ENCODE results near the gene TUBB3. TPM values are rescaled to one million over a fixed set of nuclear protein-coding genes. Genes with fewer than 3 reads are reported as not detected.

TUBB3 gene
- total RNA-seq, 1 donor from 2014 or later: 459 TPM

DNA sequence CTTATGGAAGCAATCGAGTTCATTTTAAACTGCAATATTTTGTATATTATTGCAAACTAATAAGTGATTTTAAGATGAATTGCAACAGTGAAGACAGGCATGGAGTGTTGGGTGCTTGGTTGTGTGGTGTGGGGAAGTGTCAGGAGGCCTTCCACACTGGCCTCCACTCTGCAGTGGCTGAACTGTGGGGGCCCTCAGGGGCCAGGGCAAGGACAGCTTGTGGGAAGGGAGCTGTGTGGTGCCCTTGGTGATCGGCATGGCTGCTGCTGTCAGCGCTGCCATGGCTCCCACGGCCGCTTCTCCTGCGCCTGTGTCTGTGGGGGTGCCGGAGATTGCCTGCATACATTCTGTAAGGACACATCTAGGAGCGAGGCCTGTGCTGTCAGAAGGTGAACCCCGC lies 30.5 kb upstream of the TUBB3 start:
- no peak overlapping the region for H3K4me3 ChIP-seq (ENCODE audit: insufficient read depth, low read depth, low read length)
- peaks cover 49% of the 10 kb centered on the region for H3K36me3 ChIP-seq (ENCODE audit: insufficient read depth, low read length)
- DNase-seq (ENCODE audit: low read depth): no peak
- no peak for TF ChIP-seq EZH2 (IDR thresholded peaks at IDR 0.05; ENCODE audit: insufficient read depth, low read length)
- TF ChIP-seq, protein P1, sequence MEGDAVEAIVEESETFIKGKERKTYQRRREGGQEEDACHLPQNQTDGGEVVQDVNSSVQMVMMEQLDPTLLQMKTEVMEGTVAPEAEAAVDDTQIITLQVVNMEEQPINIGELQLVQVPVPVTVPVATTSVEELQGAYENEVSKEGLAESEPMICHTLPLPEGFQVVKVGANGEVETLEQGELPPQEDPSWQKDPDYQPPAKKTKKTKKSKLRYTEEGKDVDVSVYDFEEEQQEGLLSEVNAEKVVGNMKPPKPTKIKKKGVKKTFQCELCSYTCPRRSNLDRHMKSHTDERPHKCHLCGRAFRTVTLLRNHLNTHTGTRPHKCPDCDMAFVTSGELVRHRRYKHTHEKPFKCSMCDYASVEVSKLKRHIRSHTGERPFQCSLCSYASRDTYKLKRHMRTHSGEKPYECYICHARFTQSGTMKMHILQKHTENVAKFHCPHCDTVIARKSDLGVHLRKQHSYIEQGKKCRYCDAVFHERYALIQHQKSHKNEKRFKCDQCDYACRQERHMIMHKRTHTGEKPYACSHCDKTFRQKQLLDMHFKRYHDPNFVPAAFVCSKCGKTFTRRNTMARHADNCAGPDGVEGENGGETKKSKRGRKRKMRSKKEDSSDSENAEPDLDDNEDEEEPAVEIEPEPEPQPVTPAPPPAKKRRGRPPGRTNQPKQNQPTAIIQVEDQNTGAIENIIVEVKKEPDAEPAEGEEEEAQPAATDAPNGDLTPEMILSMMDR (IDR thresholded peaks at IDR 0.05; ENCODE audit: insufficient read depth, low read depth, low read length): no peak
- Mint-ChIP-seq H3K4me1 (ENCODE audit: low read depth, unreplicated experiment) (peaks cover 3% of the 10 kb centered on the region), H3K9me3 (ENCODE audit: unreplicated experiment) (no peaks in the 10 kb centered on the region), H3K27ac (ENCODE audit: unreplicated experiment) (no peak overlapping the region), H3K36me3 (ENCODE audit: low read depth, unreplicated experiment) (peaks cover 17% of the 10 kb centered on the region), H3K27me3 (ENCODE audit: low read depth, unreplicated experiment) (no peaks in the 10 kb centered on the region), H3K4me3 (ENCODE audit: unreplicated experiment) (no peak overlapping the region)
- H2AFZ ChIP-seq (ENCODE audit: low read depth, low read length): no peak overlapping the region
- no peak overlapping the region for H3K4me2 ChIP-seq (ENCODE audit: low read length)
- FAIRE-seq: no peak
- H3K4me1 ChIP-seq (ENCODE audit: insufficient read depth, low read length): no peaks in the 10 kb centered on the region
- H3K27me3 ChIP-seq (ENCODE audit: insufficient read depth, low read length): no peaks in the 10 kb centered on the region
- H3K9me3 ChIP-seq (ENCODE audit: insufficient read depth, low read depth, low read length): no peaks in the 10 kb centered on the region
- H3K27ac ChIP-seq (ENCODE audit: low read depth, low read length): no peak overlapping the region
- H4K20me1 ChIP-seq (ENCODE audit: insufficient read depth, low read length): peaks cover 63% of the 10 kb centered on the region
- H3K9ac ChIP-seq (ENCODE audit: low read length): no peak overlapping the region
- peaks cover 24% of the 10 kb centered on the region for H3K79me2 ChIP-seq (ENCODE audit: insufficient read depth, low read length)

DNA sequence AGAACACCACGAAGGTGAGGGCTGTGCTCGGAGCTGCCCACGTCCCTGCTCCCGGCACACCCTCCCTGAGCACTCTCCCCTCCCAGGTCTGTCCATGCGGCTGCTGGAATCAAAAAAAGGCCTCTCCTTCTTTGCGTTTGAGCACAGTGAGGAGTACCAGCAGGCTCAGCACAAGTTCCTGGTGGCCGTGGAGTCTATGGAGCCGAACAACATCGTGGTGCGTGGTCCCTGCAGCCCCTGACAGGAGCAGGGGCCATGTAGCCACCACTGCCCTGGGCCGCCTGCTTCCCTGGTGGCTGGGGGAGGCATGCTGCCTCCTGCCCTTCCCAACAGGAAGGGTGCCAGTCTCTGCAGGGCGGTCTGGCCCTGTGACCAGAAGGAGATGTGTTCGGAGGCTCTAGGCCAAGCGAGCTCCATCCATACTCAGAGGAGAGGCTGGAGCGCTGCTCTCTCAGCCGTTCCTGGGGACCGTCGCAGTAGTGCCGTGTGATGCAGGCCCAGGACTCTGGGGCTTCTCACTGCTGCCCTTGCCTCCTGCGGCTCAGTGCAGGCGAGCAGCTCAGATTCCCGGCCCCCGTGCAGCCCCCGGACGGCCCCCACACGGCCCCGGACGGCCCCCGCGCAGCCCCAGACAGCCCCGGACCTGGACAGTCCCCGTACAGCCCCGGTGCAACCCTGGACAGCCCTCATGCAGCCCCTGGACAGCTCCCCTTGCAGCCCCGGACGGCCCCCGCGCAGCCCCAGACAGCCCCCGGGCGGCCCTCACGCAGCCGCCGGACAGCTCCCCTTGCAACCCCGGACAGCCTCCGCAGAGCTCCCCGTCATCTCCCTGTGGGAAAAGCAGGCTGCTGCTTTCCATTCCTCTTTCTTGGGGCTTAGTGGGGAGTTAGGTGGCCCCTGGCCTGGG lies 29.2 kb upstream of the TUBB3 start:
- no peak overlapping the region for H3K9ac ChIP-seq (ENCODE audit: low read length)
- peaks cover 24% of the 10 kb centered on the region for H3K79me2 ChIP-seq (ENCODE audit: insufficient read depth, low read length)
- H2AFZ ChIP-seq (ENCODE audit: low read depth, low read length): no peak overlapping the region
- no peak overlapping the region for H3K4me2 ChIP-seq (ENCODE audit: low read length)
- no peak for DNase-seq (ENCODE audit: low read depth)
- no peak for FAIRE-seq
- peaks cover 63% of the 10 kb centered on the region for H4K20me1 ChIP-seq (ENCODE audit: insufficient read depth, low read length)
- H3K9me3 ChIP-seq (ENCODE audit: insufficient read depth, low read depth, low read length): no peaks in the 10 kb centered on the region
- H3K9me3 Mint-ChIP-seq (ENCODE audit: unreplicated experiment): no peaks in the 10 kb centered on the region
- H3K36me3 ChIP-seq (ENCODE audit: insufficient read depth, low read length): peaks cover 49% of the 10 kb centered on the region
- TF ChIP-seq, protein P1 (IDR thresholded peaks at IDR 0.05; ENCODE audit: insufficient read depth, low read depth, low read length): no peak
- no peak for TF ChIP-seq EZH2 (IDR thresholded peaks at IDR 0.05; ENCODE audit: insufficient read depth, low read length)
- no peak overlapping the region for H3K27ac Mint-ChIP-seq (ENCODE audit: unreplicated experiment)
- H3K4me3 ChIP-seq (ENCODE audit: insufficient read depth, low read depth, low read length): no peak overlapping the region
- H3K27ac ChIP-seq (ENCODE audit: low read depth, low read length): no peak overlapping the region
- H3K27me3 Mint-ChIP-seq (ENCODE audit: low read depth, unreplicated experiment): no peaks in the 10 kb centered on the region
- H3K4me1 Mint-ChIP-seq (ENCODE audit: low read depth, unreplicated experiment): peaks cover 3% of the 10 kb centered on the region
- no peaks in the 10 kb centered on the region for H3K4me1 ChIP-seq (ENCODE audit: insufficient read depth, low read length)
- peaks cover 15% of the 10 kb centered on the region for H3K36me3 Mint-ChIP-seq (ENCODE audit: low read depth, unreplicated experiment)
- H3K27me3 ChIP-seq (ENCODE audit: insufficient read depth, low read length): no peaks in the 10 kb centered on the region
- no peak overlapping the region for H3K4me3 Mint-ChIP-seq (ENCODE audit: unreplicated experiment)
